VCaP (cell line): ENCODE data around the gene PIM1.
A peak's percentile ranks its signal among the peaks of the same experiment; 100 is the strongest.

ENCODE experiments used
- H3K27ac ChIP-seq: fragments of 450-650 bp; 2 replicates; pipeline ENCODE4 v1.5.1; 2017
- CTCF ChIP-seq: fragments of 450-650 bp; conservative IDR thresholded peaks from 2 replicates; pipeline ENCODE4 v1.5.1; 2017; ENCODE audit warnings: mild to moderate bottlenecking, moderate library complexity

Gene PIM1

GRCh38 chr6:37218061-37218460 is 48.1 kb downstream of the PIM1 start:
- H3K27ac ChIP-seq, result no peak overlapping the region
- no peak for TF ChIP-seq CTCF

- no peak overlapping the region for H3K27ac ChIP-seq
- TF ChIP-seq CTCF, result no peak
Observed at GRCh38 chr6:37218511-37218910, 48.6 kb downstream of the PIM1 start.

GRCh38 chr6:37221585-37222124 is 51.7 kb downstream of the PIM1 start:
- H3K27ac ChIP-seq, result peak overlapping the region; percentile 77
- no peak for TF ChIP-seq CTCF

GRCh38 chr6:37222125-37222967 is 52.4 kb downstream of the PIM1 start:
- H3K27ac ChIP-seq, result peak overlapping the region; percentile 77
- TF ChIP-seq CTCF, result no peak; the same call in 1 of the 2 replicates

GRCh38 chr6:37222992-37223391 is 53.0 kb downstream of the PIM1 start:
- H3K27ac ChIP-seq, result peak overlapping the region; percentile 77
- no peak for TF ChIP-seq CTCF
